Muscle layer of colon (tissue), 2 donors: Measurements from ENCODE around the gene CLIP4.

Source experiments
- H3K27ac ChIP-seq: one replicate; pipeline ENCODE4 v1.7.0; 2013; ENCODE audit warnings: low read depth, mild to moderate bottlenecking, low read length, moderate library complexity
- H3K27me3 ChIP-seq, 2 donors: one replicate each; pipeline ENCODE4 v1.7.0; 2013; ENCODE audit warnings: low read length in 2 of 2, mild to moderate bottlenecking in 2 of 2; ENCODE audit not compliant: insufficient read depth in 2 of 2, control insufficient read depth in 1 of 2
- H3K36me3 ChIP-seq: one replicate; pipeline ENCODE4 v1.7.0; 2013; ENCODE audit warnings: mild to moderate bottlenecking, low read length; ENCODE audit not compliant: insufficient read depth
- H3K4me1 ChIP-seq: one replicate; pipeline ENCODE4 v1.7.0; 2013; ENCODE audit warnings: mild to moderate bottlenecking, low read length; ENCODE audit not compliant: insufficient read depth
- H3K4me3 ChIP-seq, 2 donors: one replicate each; pipeline ENCODE4 v1.7.0; 2013; ENCODE audit warnings: low read length in 2 of 2, low read depth in 1 of 2, mild to moderate bottlenecking in 1 of 2, moderate library complexity in 1 of 2
- H3K9ac ChIP-seq: one replicate; pipeline ENCODE4 v1.7.0; 2013; ENCODE audit warnings: low read length
- H3K9me3 ChIP-seq: one replicate; pipeline ENCODE4 v1.7.0; 2013; ENCODE audit warnings: mild to moderate bottlenecking, low read length
- donor health status: abdominal sarcoma.
- donor health status: Adenocarcinoma of cecum.

The CLIP4 gene

DNA sequence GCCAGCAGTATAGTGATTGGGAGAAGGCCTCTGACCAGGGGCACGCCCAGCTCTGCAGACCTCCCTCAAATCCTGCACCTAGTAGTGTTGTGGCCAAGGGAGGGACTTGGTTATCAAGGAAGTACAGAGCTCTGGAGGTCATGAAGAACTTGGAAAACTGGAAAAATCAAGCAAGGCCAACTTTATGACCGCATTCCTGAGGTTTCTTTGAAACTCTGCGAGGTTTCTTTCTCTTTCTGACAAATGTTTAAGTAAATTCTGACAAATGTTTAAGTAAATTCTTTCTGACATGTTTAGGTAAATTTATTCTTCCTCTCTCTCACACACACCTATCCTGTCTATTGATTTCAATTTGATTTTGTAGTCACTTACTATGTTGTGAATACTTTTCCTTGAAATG, 31.0 kb downstream of the CLIP4 start:
- H3K4me1 ChIP-seq = no peaks in the 10 kb centered on the region
- H3K9ac ChIP-seq = no peak overlapping the region
- H3K36me3 ChIP-seq = peaks cover 31% of the 10 kb centered on the region
- H3K9me3 ChIP-seq = no peaks in the 10 kb centered on the region
- H3K4me3 ChIP-seq = no peak overlapping the region
- no peak overlapping the region for H3K27ac ChIP-seq
- no peaks in the 10 kb centered on the region for H3K27me3 ChIP-seq

DNA sequence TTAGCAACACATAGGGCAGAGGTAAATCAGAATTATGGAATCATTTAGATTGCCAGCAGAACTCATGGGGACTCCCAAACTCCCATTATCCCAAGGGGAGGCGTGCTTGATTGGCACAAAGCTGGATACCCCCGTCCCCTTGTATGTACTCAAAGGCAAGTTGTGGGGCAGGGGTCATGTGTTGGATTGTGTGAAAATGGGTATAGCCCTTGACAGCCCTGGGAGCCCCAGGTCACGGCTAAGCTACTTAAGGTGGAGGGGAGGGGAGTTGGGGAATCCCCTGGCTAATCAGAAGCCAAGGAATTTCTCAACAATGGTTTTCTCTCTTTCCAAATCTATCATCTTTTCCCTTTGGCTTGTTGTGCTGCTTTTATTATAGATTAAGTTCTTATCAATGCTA, 32.7 kb downstream of the CLIP4 start:
- no peaks in the 10 kb centered on the region for H3K27me3 ChIP-seq
- no peaks in the 10 kb centered on the region for H3K4me1 ChIP-seq
- H3K9me3 ChIP-seq = no peaks in the 10 kb centered on the region
- H3K36me3 ChIP-seq = peaks cover 38% of the 10 kb centered on the region
- no peak overlapping the region for H3K9ac ChIP-seq
- no peak overlapping the region for H3K27ac ChIP-seq
- H3K4me3 ChIP-seq = no peak overlapping the region

- Histone ChIP-seq H3K27ac (no peak overlapping the region), H3K36me3 (peaks cover 50% of the 10 kb centered on the region), H3K4me1 (no peaks in the 10 kb centered on the region)
Measured at GRCh38 chr2:29154610-29155009, 39.4 kb downstream of the CLIP4 start.

GRCh38 chr2:29155578-29155977, 40.4 kb downstream of the CLIP4 start:
- Histone ChIP-seq H3K27ac (no peak overlapping the region), H3K4me1 (no peaks in the 10 kb centered on the region), H3K4me3 (no peak overlapping the region), H3K9me3 (no peaks in the 10 kb centered on the region), H3K36me3 (peaks cover 56% of the 10 kb centered on the region), H3K9ac (no peak overlapping the region), H3K27me3 (no peaks in the 10 kb centered on the region)

More at GRCh38 chr2:29154610-29155009, 39.4 kb downstream of the CLIP4 start:
- no peak overlapping the region for H3K4me3 ChIP-seq
- H3K9me3 ChIP-seq = no peaks in the 10 kb centered on the region
- no peak overlapping the region for H3K9ac ChIP-seq
- no peaks in the 10 kb centered on the region for H3K27me3 ChIP-seq

DNA sequence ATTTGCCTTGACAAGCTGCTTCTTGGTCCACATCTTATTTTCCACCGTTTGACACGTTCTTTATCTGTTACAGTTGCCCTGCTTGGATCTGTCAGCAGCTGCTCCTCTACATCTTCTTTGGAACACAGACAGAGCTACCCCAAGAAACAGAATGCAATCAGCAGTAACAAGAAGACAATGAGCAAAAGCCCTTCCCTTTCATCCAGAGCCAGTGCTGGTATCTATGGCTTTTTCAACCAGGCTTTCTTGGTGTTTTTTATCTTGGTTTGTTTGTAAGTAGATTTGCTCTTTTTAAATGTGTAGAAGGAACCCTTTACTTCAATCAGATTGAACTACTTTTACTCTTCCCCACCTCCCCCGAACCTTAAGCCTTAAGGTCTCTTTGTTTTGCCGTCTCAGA, 41.9 kb downstream of the CLIP4 start:
- no peak overlapping the region for H3K4me3 ChIP-seq
- H3K27ac ChIP-seq = no peak overlapping the region
- no peaks in the 10 kb centered on the region for H3K9me3 ChIP-seq
- H3K27me3 ChIP-seq = no peaks in the 10 kb centered on the region
- H3K4me1 ChIP-seq = no peaks in the 10 kb centered on the region
- H3K36me3 ChIP-seq = peaks cover 63% of the 10 kb centered on the region
- no peak overlapping the region for H3K9ac ChIP-seq

- H3K27me3 ChIP-seq = no peaks in the 10 kb centered on the region
- no peak overlapping the region for H3K27ac ChIP-seq
- H3K9me3 ChIP-seq = no peaks in the 10 kb centered on the region
- no peak overlapping the region for H3K4me3 ChIP-seq
- peaks cover 49% of the 10 kb centered on the region for H3K36me3 ChIP-seq
- no peak overlapping the region for H3K9ac ChIP-seq
- no peaks in the 10 kb centered on the region for H3K4me1 ChIP-seq
Measured at GRCh38 chr2:29159125-29159524, 43.9 kb downstream of the CLIP4 start.

DNA sequence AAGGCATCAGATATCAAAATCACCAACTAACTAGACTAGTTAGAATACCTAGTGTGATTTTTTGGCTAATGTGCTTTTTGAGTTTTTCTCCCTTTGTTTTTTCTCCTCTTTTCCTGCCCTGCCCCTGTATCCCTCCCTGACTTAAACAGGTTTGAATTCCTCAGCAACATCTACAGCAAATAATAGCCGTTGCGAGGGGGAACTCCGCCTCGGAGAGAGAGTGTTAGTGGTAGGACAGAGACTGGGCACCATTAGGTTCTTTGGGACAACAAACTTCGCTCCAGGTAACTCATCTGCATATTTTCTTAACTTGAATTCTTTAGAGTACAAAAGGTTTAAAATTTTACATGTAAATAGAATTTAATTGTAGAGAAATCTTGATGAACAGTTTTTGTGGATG, 45.0 kb downstream of the CLIP4 start:
- Histone ChIP-seq H3K27ac (no peak overlapping the region), H3K27me3 (no peaks in the 10 kb centered on the region), H3K9me3 (no peaks in the 10 kb centered on the region), H3K4me3 (no peak overlapping the region), H3K4me1 (no peaks in the 10 kb centered on the region), H3K36me3 (peaks cover 47% of the 10 kb centered on the region), H3K9ac (no peak overlapping the region)

DNA sequence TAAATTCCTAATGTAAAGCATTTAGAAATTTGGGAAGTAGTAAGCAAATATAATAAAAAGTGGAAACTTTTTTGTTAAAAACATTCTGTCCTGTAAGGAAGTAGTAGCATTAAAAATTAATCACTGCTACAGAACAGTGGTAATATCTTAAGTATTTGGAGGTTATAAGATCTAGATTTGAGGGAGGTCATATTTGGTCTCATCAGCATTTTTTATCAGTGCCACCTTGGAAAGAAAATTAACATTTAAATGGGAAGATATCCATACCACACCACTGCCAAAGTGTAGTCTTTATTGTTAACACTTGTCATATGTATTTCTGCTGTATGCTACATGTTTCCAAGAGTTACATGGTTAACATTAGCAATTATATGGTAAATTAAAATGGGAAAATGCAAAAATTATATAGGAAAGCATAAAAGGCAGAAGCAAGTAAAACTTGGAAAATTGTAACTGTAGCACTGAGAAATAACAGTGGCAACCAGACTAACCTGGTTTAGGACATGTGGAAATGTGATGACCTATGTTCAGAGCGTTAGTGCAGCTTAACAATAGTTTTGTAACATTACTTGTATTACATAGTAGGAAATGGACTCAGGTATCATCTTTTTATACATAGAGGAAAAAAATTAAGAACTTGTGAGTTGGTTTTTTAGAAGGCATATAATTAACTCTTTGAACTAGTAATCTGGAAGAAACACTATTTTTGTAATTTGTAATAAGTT, 47.2 kb downstream of the CLIP4 start:
- H3K4me3 ChIP-seq = no peak overlapping the region
- no peak overlapping the region for H3K27ac ChIP-seq
- no peaks in the 10 kb centered on the region for H3K9me3 ChIP-seq
- peaks cover 45% of the 10 kb centered on the region for H3K36me3 ChIP-seq
- no peak overlapping the region for H3K9ac ChIP-seq
- no peaks in the 10 kb centered on the region for H3K4me1 ChIP-seq
- H3K27me3 ChIP-seq = no peaks in the 10 kb centered on the region

DNA sequence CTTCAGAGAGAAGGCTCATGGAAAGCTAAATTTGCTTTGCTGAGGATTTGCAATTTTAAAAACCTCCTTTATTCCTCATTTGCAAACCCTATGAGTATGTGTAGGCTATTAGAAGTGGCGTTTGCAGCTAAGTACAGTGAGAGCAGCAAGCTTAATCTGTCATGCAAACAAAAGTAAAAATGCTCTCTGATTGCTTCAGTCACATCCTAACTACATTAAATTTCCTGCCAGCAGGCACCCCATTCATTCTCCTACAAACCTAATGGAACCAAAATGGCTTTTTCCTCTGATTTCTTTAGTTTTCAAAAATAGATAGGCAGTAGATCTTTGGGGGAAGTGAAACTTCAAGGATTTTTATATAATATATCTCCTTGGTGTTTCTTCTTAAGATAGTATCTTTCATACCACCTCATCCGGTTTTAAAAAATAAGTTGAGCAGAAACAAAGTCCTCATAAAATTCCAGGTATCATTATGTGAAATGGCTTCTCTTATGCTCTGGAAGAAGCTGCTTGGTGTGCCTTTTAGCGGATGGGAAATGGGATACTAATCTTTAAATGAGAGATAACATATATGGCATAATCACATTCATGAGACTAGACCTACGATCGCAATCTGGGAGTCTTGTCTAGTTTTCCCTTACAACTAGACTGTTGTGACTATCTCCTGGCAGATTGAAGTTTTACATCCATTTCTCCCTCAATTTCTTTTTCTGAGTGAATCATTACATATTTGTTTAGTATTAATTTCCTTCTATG, 49.1 kb downstream of the CLIP4 start:
- no peak overlapping the region for H3K4me3 ChIP-seq
- no peak overlapping the region for H3K9ac ChIP-seq
- H3K9me3 ChIP-seq = no peaks in the 10 kb centered on the region
- peaks cover 48% of the 10 kb centered on the region for H3K36me3 ChIP-seq
- H3K27ac ChIP-seq = no peak overlapping the region
- H3K4me1 ChIP-seq = no peaks in the 10 kb centered on the region
- H3K27me3 ChIP-seq = no peaks in the 10 kb centered on the region

- Histone ChIP-seq H3K9me3 (no peaks in the 10 kb centered on the region), H3K4me3 (no peak overlapping the region), H3K27ac (no peak overlapping the region), H3K36me3 (peaks cover 43% of the 10 kb centered on the region), H3K4me1 (no peaks in the 10 kb centered on the region), H3K27me3 (no peaks in the 10 kb centered on the region), H3K9ac (no peak overlapping the region)
Measured at GRCh38 chr2:29165362-29166241, 50.4 kb downstream of the CLIP4 start.

DNA sequence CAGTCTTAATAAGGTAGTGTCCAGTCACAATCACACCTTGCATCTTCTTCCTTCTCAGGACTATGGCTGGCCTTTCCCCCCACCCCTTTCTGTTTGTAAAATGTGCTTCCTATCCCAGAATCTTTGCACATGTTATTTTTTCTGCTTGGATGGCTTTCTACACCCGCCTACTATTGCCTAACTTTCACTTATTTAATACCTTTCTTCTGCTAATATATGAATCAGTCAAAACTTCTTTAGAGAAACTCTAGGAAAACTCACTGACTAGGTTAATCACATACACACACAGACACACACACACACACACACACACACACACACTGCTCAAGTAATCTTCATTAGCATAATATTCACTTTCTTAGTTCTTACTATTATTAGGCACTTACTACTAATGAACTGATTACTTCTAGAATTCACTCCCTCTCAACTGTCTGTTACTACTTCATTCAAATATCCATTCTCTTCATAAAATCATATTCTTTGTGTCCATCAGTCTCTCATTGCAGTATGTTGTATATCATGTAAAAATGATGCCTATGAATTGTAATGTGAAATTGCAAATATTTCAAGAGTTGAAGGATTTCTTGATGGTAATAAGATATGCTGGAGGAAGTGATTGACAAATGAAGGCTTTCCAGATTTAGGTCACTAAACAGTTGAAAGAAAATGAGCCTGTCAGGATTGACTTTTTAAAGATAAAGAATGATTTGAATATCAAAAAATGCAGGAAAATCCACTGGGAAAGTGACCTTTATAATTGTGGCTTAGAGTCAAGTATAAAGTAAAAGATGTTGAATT, 51.2 kb downstream of the CLIP4 start:
- Histone ChIP-seq H3K9ac (no peak overlapping the region), H3K9me3 (no peaks in the 10 kb centered on the region), H3K27ac (no peak overlapping the region), H3K27me3 (no peaks in the 10 kb centered on the region), H3K4me1 (no peaks in the 10 kb centered on the region), H3K36me3 (peaks cover 39% of the 10 kb centered on the region), H3K4me3 (no peak overlapping the region)
